ENCODE data around the gene PLD2.
"Not testable (repeated sequence)": the region's sequence is repeated elsewhere in the genome, so short reads cannot be mapped to it uniquely, and the experiment has no call there.

PLD2 gene

GRCh38 chr17:4859816-4860625 is 53.1 kb downstream of the PLD2 start:
- DNase-seq, result no peak

DNA sequence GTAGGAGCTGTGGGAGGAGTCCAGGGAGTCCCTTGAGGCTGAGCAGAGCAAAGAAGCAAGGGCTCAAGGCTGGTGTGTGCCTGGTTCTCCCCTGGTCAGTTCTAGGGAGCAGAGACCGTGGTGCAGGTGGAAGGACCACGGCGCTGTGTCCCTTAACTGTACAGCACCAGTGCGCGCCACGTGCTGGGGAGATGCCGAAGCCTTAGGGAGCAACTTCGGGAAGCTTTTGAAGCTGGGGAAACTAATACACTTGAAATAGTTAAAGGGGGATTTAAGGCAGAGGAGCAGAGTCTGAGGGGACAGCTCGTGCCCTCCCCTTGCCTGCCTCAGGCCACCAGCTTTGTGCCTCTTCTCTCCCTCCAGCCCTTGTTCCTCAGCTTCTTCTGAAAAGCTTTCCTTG is 53.7 kb downstream of the PLD2 start:
- no peak for DNase-seq

GRCh38 chr17:4861052-4861451 is 54.1 kb downstream of the PLD2 start:
- DNase-seq, result no peak

- DNase-seq, result no peak
Measured at GRCh38 chr17:4862720-4863119, 55.8 kb downstream of the PLD2 start.

- DNase-seq, result no peak
Measured at GRCh38 chr17:4863321-4863720, 56.4 kb downstream of the PLD2 start.

DNA sequence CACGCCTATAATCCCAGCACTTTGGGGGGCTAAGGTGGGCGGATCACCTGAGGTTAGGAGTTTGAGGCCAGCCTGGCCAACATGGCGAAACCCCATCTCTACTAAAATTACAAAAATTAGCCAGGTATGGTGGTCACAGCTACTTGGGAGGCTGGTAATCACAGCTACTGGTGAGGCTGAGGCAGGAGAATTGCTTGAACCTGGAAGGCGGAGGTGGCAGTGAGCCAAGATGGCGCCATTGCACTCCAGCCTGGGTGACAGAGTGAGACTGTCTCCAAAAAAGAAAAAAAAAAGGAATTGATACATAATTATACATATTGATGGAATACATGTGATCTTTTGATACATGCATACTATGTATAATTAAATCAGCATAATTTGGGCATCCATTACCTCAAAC is 60.6 kb downstream of the PLD2 start:
- not testable (repeated sequence) for DNase-seq

DNA sequence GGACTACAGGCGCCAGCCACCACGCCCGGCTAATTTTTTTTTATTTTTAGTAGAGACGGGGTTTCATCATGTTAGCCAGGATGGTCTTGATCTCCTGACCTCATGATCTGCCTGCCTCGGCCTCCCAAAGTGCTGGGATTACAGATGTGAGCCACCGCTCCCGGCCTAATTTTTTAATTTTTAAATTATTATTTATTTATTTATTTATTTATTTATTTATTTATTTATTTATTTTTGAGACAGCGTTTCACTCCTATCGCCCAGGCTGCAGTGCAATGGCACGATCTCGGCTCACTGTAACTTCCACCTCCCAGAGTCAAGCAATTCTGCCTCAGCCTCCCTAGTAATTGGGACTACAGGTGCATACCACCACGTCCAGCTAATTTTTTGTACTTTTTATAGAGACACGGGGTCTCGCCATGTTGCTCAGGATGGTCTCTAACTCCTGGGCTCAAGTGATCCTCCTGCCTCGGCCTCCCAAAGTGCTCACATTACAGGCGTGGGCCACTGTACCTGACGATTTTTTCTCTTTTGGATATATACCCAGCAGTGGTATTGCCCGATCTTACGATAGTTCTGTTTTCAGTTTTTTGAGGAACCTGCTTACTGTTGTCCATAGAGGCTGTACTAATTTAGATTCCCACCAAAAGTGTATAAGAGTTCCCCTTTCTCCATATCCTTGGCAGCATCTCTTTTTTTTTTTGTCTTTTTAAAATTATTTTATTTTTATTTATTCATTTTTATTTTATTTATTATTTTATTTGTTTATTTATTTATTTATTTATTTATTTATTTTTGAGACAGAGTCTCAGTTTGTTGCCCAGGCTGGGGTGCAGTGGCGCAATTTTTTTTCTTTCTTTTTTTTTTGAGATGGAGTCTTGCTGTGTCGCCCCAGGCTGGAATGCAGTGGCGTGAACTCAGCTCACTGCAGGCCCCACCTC is 62.4 kb downstream of the PLD2 start:
- DNase-seq, result not testable (repeated sequence)

DNA sequence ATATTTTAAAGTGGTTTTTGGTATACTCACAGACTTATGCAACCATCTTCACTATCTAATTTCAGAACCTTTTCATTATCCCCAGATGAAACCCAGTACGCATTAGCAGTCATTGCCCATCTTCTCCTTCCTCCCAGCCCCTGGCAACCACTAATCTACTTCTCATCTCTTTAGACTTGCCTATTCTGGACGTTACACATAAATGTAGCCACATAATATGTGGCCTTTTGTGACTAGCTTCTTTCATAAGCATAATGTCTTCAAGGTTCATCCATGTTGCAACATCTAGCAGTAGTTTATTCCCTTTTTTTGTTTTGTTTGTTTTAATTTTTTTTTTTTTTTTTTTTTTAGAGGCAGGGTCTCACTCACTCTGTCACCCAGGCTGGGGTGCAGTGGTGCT is 63.9 kb downstream of the PLD2 start:
- DNase-seq, result no peak

- no peak for DNase-seq
Measured at GRCh38 chr17:4872786-4873185, 65.8 kb downstream of the PLD2 start.
